ENCODE measurements around the gene C1orf198.

C1orf198 gene

GRCh38 chr1:230807029-230807428 is 61.3 kb downstream of the C1orf198 start:
- no peak for DNase-seq

- DNase-seq: no peak
Measured at GRCh38 chr1:230806552-230806951, 61.8 kb downstream of the C1orf198 start.

- DNase-seq: no peak
Measured at GRCh38 chr1:230804396-230804795, 63.9 kb downstream of the C1orf198 start.

GRCh38 chr1:230800891-230801840 is 67.2 kb downstream of the C1orf198 start:
- no peak for DNase-seq

- DNase-seq: no peak
Measured at GRCh38 chr1:230798491-230798890, 69.8 kb downstream of the C1orf198 start.

GRCh38 chr1:230797942-230798365 is 70.4 kb downstream of the C1orf198 start:
- DNase-seq: no peak

GRCh38 chr1:230797376-230797920 is 70.9 kb downstream of the C1orf198 start:
- no peak for DNase-seq

- no peak for DNase-seq
Measured at GRCh38 chr1:230796626-230797025, 71.7 kb downstream of the C1orf198 start.

GRCh38 chr1:230794871-230795605 is 73.3 kb downstream of the C1orf198 start:
- DNase-seq: no peak

GRCh38 chr1:230794431-230794830 is 73.9 kb downstream of the C1orf198 start:
- DNase-seq: no peak

- DNase-seq: no peak
Measured at GRCh38 chr1:230793463-230793745, 74.9 kb downstream of the C1orf198 start.

- DNase-seq: no peak
Measured at GRCh38 chr1:230792691-230793462, 75.4 kb downstream of the C1orf198 start.

GRCh38 chr1:230791986-230792564 is 76.2 kb downstream of the C1orf198 start:
- no peak for DNase-seq

GRCh38 chr1:230790026-230790425 is 78.3 kb downstream of the C1orf198 start:
- DNase-seq: no peak

- DNase-seq: no peak
Measured at GRCh38 chr1:230788561-230789275, 79.6 kb downstream of the C1orf198 start.

GRCh38 chr1:230787471-230787870 is 80.8 kb downstream of the C1orf198 start:
- no peak for DNase-seq
